Dendritic cell treated with granulocyte-macrophage colony-stimulating factor and Interleukin-4, amounts not matched to agents 40 ng/mL and 50 ng/mL, for 4 days (primary cell): ENCODE data around the gene PLCD1.
A peak's percentile ranks its signal among the peaks of the same experiment; 100 is the strongest.

Source experiments
- H3K27ac Mint-ChIP-seq: one replicate; pipeline ENCODE4 v1.8.0; 2022; ENCODE audit warnings: mild to moderate bottlenecking, mixed read lengths
- H3K27me3 Mint-ChIP-seq: one replicate; pipeline ENCODE4 v1.8.0; 2022; ENCODE audit warnings: mild to moderate bottlenecking, mixed read lengths
- H3K36me3 Mint-ChIP-seq: one replicate; pipeline ENCODE4 v1.8.0; 2022; ENCODE audit warnings: low read depth, mixed read lengths
- H3K4me1 Mint-ChIP-seq: one replicate; pipeline ENCODE4 v1.8.0; 2022; ENCODE audit warnings: low read depth, mixed read lengths
- H3K4me3 Mint-ChIP-seq: one replicate; pipeline ENCODE4 v1.8.0; 2022; ENCODE audit warnings: mild to moderate bottlenecking, moderate library complexity, mixed read lengths
- H3K9me3 Mint-ChIP-seq: one replicate; pipeline ENCODE4 v1.8.0; 2022; ENCODE audit warnings: mixed read lengths
- intact Hi-C: fragments of 100-400 bp; cut with micrococcal nuclease; formaldehyde crosslinking; loops from one replicate; pipeline ENCODE4 v1.15.0; 2022

The PLCD1 gene

GRCh38 chr3:37971467-37971866 is 58.0 kb downstream of the PLCD1 start:
- peaks cover 44% of the 10 kb centered on the region for H3K36me3 Mint-ChIP-seq
- intact Hi-C loops = loop anchor here (10.0 kb wide), 1 partner anchor 513 kb away; no protein-coding TSS in a partner anchor
- no peaks in the 10 kb centered on the region for H3K27me3 Mint-ChIP-seq
- H3K27ac Mint-ChIP-seq = no peak overlapping the region
- no peak overlapping the region for H3K4me3 Mint-ChIP-seq
- no peaks in the 10 kb centered on the region for H3K9me3 Mint-ChIP-seq
- H3K4me1 Mint-ChIP-seq = peaks cover 16% of the 10 kb centered on the region

- intact Hi-C loops = loop anchor here (10.0 kb wide), 1 partner anchor 514 kb away; no protein-coding TSS in a partner anchor
- no peaks in the 10 kb centered on the region for H3K9me3 Mint-ChIP-seq
- H3K27me3 Mint-ChIP-seq = no peaks in the 10 kb centered on the region
- H3K4me3 Mint-ChIP-seq = no peak overlapping the region
- H3K4me1 Mint-ChIP-seq = peaks cover 16% of the 10 kb centered on the region
- no peak overlapping the region for H3K27ac Mint-ChIP-seq
- H3K36me3 Mint-ChIP-seq = peaks cover 38% of the 10 kb centered on the region
Measured at GRCh38 chr3:37970802-37971201, 58.6 kb downstream of the PLCD1 start.

- Mint-ChIP-seq H3K4me1 (peaks cover 11% of the 10 kb centered on the region), H3K4me3 (no peak overlapping the region), H3K27me3 (no peaks in the 10 kb centered on the region), H3K36me3 (peaks cover 26% of the 10 kb centered on the region), H3K9me3 (no peaks in the 10 kb centered on the region), H3K27ac (no peak overlapping the region)
- intact Hi-C loops = loop anchor here (5.0 to 10.0 kb wide), 2 partner anchors 57 to 515 kb away; no protein-coding TSS in a partner anchor
Measured at GRCh38 chr3:37969596-37970100, 59.8 kb downstream of the PLCD1 start.

GRCh38 chr3:37968813-37969595 is 60.4 kb downstream of the PLCD1 start:
- no peaks in the 10 kb centered on the region for H3K9me3 Mint-ChIP-seq
- no peak overlapping the region for H3K27ac Mint-ChIP-seq
- H3K4me3 Mint-ChIP-seq = no peak overlapping the region
- peaks cover 22% of the 10 kb centered on the region for H3K36me3 Mint-ChIP-seq
- intact Hi-C loops = loop anchor here (5.0 kb wide), 1 partner anchor 57 kb away; no protein-coding TSS in a partner anchor
- peaks cover 10% of the 10 kb centered on the region for H3K4me1 Mint-ChIP-seq
- no peaks in the 10 kb centered on the region for H3K27me3 Mint-ChIP-seq

- no peak overlapping the region for H3K27ac Mint-ChIP-seq
- intact Hi-C loops = loop anchor here (5.0 kb wide), 1 partner anchor 56 kb away; no protein-coding TSS in a partner anchor
- H3K4me1 Mint-ChIP-seq = peaks cover 10% of the 10 kb centered on the region
- H3K27me3 Mint-ChIP-seq = no peaks in the 10 kb centered on the region
- no peak overlapping the region for H3K4me3 Mint-ChIP-seq
- H3K36me3 Mint-ChIP-seq = peaks cover 17% of the 10 kb centered on the region
- H3K9me3 Mint-ChIP-seq = no peaks in the 10 kb centered on the region
Measured at GRCh38 chr3:37968199-37968598, 61.2 kb downstream of the PLCD1 start.

- Mint-ChIP-seq H3K36me3 (peaks cover 15% of the 10 kb centered on the region), H3K4me1 (peaks cover 10% of the 10 kb centered on the region), H3K27ac (no peak overlapping the region), H3K4me3 (no peak overlapping the region), H3K27me3 (no peaks in the 10 kb centered on the region), H3K9me3 (no peaks in the 10 kb centered on the region)
- intact Hi-C loops = loop anchor here (1.0 to 5.0 kb wide), 2 partner anchors 55 to 112 kb away; no protein-coding TSS in a partner anchor
Measured at GRCh38 chr3:37967260-37967881, 62.1 kb downstream of the PLCD1 start.

DNA sequence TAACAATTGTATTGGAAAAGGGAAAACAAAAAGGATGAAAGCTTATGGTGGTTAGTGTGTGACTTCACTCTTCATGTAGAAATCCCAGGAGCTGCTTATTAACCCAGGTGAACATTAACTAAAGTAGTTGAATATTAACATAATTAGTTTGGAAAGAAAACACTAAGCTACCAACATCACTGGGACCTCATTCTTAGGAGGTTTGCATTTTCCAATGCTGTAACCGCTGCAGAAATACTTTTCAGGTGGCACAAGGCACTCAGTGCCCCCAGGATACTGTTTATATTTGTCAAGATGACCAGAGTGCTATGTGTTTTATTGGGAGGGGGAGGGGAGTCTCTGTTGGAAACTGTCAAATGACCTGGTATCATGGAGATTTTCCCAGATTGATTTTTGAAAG is 64.7 kb downstream of the PLCD1 start:
- Mint-ChIP-seq H3K27ac (no peak overlapping the region), H3K36me3 (peaks cover 13% of the 10 kb centered on the region)
- intact Hi-C loops = loop anchor here (5.0 kb wide), 1 partner anchor 52 kb away; no protein-coding TSS in a partner anchor

DNA sequence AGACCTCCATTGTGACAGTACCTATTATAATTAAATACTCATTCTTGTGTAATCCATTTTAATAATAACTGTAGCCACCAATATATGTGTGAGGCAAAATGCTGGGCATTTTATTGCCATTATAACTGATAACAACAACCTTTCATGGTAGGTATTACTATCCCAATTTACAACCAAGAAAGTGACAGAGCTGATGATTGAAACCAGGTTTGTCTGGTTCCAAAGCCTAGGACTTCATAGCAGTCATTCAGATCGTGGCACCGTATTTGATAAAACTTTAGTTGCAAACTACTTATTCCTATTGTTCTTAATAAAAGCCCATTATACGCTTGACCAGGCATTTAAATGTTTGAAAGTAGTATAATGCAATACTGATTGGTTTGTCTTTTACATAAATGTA is 65.3 kb downstream of the PLCD1 start:
- Mint-ChIP-seq H3K36me3 (peaks cover 9% of the 10 kb centered on the region), H3K27ac (no peak overlapping the region), H3K9me3 (no peaks in the 10 kb centered on the region), H3K4me1 (no peaks in the 10 kb centered on the region), H3K4me3 (no peak overlapping the region), H3K27me3 (no peaks in the 10 kb centered on the region)
- intact Hi-C loops = no loop called here

More for the DNA sequence above, 64.7 kb downstream of the PLCD1 start:
- Mint-ChIP-seq H3K4me1 (peaks cover 4% of the 10 kb centered on the region), H3K4me3 (no peak overlapping the region), H3K27me3 (no peaks in the 10 kb centered on the region), H3K9me3 (no peaks in the 10 kb centered on the region)

- Mint-ChIP-seq H3K27ac (no peak overlapping the region), H3K4me1 (no peaks in the 10 kb centered on the region), H3K4me3 (no peak overlapping the region), H3K27me3 (no peaks in the 10 kb centered on the region), H3K9me3 (no peaks in the 10 kb centered on the region), H3K36me3 (peaks cover 7% of the 10 kb centered on the region)
- intact Hi-C loops = no loop called here
Measured at GRCh38 chr3:37963635-37964034, 65.8 kb downstream of the PLCD1 start.

DNA sequence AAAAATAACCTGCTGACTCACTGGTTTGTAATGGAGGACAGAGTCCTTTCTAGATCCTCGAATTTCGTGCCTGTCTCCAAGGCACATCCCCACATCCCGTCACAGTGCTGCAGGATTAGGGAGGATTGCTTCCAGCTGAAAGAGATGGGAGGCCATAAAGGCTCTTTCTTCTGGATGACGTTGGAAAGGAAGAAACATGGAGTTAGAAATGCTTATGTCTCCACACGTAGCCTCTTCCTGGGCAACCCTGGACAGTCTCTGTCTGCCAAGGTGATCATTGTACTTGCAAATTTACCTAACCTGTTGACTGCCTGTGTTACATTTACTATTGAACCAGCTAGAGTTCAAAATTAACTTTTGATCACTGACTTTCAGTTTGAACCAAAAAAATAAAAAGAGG is 66.4 kb downstream of the PLCD1 start:
- H3K4me3 Mint-ChIP-seq = no peak overlapping the region
- H3K4me1 Mint-ChIP-seq = no peaks in the 10 kb centered on the region
- H3K27ac Mint-ChIP-seq = no peak overlapping the region
- H3K27me3 Mint-ChIP-seq = no peaks in the 10 kb centered on the region
- no peaks in the 10 kb centered on the region for H3K9me3 Mint-ChIP-seq
- peaks cover under 1% of the 10 kb centered on the region for H3K36me3 Mint-ChIP-seq
- intact Hi-C loops = no loop called here

GRCh38 chr3:37961622-37962431 is 67.6 kb downstream of the PLCD1 start:
- intact Hi-C loops = no loop called here

GRCh38 chr3:37957539-37957936 is 71.9 kb downstream of the PLCD1 start:
- intact Hi-C loops = no loop called here
- Mint-ChIP-seq H3K36me3 (peaks cover 10% of the 10 kb centered on the region), H3K9me3 (no peaks in the 10 kb centered on the region), H3K27me3 (no peaks in the 10 kb centered on the region), H3K4me1 (peaks cover 30% of the 10 kb centered on the region), H3K27ac (peak overlapping the region; percentile 79), H3K4me3 (no peak overlapping the region)

More at GRCh38 chr3:37961622-37962431, 67.6 kb downstream of the PLCD1 start:
- H3K9me3 Mint-ChIP-seq = no peaks in the 10 kb centered on the region
- H3K4me3 Mint-ChIP-seq = no peak overlapping the region
- no peaks in the 10 kb centered on the region for H3K36me3 Mint-ChIP-seq
- no peaks in the 10 kb centered on the region for H3K27me3 Mint-ChIP-seq
- H3K27ac Mint-ChIP-seq = no peak overlapping the region
- H3K4me1 Mint-ChIP-seq = peaks cover 10% of the 10 kb centered on the region
